GM12874 (cell line): ENCODE measurements around the gene ATP1A2.

Experiments
- TF ChIP-seq, protein P1 (sequence below): IDR thresholded peaks from 2 replicates; pipeline ENCODE4 v1.5.1; 2011; ENCODE audit warnings: low read depth, mild to moderate bottlenecking, control low read depth, low read length, moderate library complexity; ENCODE audit not compliant: insufficient read depth

ATP1A2 gene

DNA sequence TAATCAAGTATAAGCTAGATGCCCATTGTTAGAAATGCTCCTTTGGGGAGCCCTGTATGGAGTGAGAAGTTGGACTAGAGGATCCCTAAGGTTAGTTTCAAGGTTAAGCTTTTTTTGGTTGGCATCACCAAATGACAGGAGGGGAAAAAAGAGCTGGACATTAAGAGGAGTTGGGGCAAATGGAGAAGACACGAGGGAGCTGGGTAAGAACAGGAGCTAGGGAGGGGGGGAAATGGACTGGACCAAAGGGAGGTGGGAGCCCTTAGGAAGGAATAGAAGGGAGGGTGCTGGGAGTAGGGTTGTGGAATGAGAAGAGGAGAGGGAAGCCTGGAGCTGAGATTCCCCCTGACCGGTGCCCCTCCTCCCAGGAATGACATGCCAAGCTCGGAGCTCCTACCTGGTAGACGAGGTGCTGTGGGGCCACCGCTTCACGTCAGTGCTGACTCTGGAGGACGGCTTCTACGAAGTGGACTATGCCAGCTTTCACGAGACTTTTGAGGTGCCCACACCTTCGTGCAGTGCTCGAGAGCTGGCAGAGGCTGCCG lies 28.4 kb upstream of the ATP1A2 start:
- TF ChIP-seq, protein P1, sequence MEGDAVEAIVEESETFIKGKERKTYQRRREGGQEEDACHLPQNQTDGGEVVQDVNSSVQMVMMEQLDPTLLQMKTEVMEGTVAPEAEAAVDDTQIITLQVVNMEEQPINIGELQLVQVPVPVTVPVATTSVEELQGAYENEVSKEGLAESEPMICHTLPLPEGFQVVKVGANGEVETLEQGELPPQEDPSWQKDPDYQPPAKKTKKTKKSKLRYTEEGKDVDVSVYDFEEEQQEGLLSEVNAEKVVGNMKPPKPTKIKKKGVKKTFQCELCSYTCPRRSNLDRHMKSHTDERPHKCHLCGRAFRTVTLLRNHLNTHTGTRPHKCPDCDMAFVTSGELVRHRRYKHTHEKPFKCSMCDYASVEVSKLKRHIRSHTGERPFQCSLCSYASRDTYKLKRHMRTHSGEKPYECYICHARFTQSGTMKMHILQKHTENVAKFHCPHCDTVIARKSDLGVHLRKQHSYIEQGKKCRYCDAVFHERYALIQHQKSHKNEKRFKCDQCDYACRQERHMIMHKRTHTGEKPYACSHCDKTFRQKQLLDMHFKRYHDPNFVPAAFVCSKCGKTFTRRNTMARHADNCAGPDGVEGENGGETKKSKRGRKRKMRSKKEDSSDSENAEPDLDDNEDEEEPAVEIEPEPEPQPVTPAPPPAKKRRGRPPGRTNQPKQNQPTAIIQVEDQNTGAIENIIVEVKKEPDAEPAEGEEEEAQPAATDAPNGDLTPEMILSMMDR, result no peak

DNA sequence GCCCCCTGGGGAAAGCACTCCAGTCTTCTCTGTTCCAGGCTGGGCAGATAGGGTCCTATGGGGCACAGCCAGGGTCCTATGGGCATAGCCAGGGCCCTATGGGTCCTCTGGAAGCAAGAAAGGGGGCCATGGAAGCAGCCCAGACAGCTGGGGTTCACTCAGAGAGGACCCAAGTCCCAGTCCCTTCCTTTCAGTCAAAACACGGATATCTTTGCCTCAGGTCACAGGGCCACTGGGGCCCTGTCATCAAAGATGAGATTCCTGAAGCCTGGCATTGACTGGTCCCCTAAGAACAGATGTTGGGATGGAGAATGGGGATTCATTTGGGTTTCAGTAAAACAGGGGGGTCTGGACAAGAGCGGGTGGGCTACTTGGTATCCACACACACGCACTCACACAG lies 25.7 kb upstream of the ATP1A2 start:
- TF ChIP-seq, protein P1, result no peak

GRCh38 chr1:160090760-160091159 lies 24.8 kb upstream of the ATP1A2 start:
- TF ChIP-seq, protein P1, result no peak

GRCh38 chr1:160091666-160092223 lies 23.8 kb upstream of the ATP1A2 start:
- TF ChIP-seq, protein P1, result no peak

GRCh38 chr1:160092366-160093068 lies 23.0 kb upstream of the ATP1A2 start:
- TF ChIP-seq, protein P1, result no peak

- TF ChIP-seq, protein P1, result no peak
Observed at GRCh38 chr1:160093069-160093395, 22.5 kb upstream of the ATP1A2 start.

GRCh38 chr1:160093624-160094290 lies 21.8 kb upstream of the ATP1A2 start:
- TF ChIP-seq, protein P1, result no peak
